Ovary (tissue), 3 donors: Measurements from ENCODE around the gene TBX2.

Source experiments
- CTCF ChIP-seq, 3 donors: fragments of 450-650 bp in 2 of 3; fragments of 200-600 bp in 1 of 3; IDR thresholded peaks; one replicate each; pipeline versions ENCODE4 v1.5.1 to v1.8.0; 2016 to 2022; ENCODE audit warnings: antibody characterized with exemption in 3 of 3, mild to moderate bottlenecking in 1 of 3
- POLR2A ChIP-seq: fragments of 450-650 bp; IDR thresholded peaks from one replicate; pipeline ENCODE4 v1.6.1; 2017; ENCODE audit warnings: antibody characterized with exemption, mild to moderate bottlenecking, moderate library complexity
- donor health status: DM: no; HTN: no; CAD: no.

- TF ChIP-seq POLR2A (no peak), CTCF (IDR thresholded peaks at IDR 0.05) (no peak)
Measured at GRCh38 chr17:61380836-61381525, 18.7 kb upstream of the TBX2 start.
